Activated CD8-positive, alpha-beta memory T cell treated with anti-CD3 and anti-CD28 coated beads, Interleukin-2, amount 50 U/mL, for 24 hours (primary cell): ENCODE data around the gene AMELX.

Experiments
- DNase-seq: peaks from one replicate; pipeline ENCODE4 v3.0.0-alpha.2; 2020; ENCODE audit errors: extremely low read depth

AMELX gene

DNA sequence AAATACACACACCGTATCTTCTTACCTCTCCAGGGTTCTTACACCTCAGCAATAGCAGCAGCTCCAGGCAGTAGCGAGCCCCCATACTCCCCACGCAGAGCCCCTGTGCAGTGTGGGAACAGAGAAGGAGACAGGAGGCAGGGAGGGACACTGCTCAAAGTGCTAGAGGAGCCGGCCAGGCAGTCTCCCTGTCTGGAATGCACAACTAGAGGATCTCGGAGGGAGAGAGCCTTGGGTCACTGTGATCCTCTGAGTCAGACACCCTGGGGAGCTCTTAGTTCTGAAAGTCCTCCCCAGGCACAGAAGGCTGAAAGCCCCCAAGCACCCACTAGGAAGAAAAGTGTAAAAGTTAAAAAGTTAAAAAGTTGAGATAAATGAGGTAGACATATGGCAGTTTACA is 16.0 kb downstream of the AMELX start:
- DNase-seq = no peak

DNA sequence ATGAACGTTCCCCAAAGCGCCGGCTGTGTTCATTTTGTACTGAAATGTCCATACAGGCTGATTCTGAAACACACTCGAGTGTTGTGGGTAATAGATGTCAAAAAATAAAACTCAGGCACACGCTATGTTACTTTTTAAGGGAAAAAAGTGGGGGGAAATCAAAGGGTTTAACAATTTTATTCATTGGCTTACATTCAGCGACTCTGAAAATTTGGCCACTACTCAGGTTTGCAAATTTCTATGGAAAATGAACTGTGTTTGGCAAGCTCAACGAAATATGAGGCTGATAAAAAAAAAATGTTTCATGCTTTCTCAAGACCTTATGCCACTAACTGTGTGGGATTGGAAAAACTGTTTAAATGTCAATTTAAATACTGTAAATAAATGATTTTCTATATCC is 18.5 kb downstream of the AMELX start:
- DNase-seq = no peak

DNA sequence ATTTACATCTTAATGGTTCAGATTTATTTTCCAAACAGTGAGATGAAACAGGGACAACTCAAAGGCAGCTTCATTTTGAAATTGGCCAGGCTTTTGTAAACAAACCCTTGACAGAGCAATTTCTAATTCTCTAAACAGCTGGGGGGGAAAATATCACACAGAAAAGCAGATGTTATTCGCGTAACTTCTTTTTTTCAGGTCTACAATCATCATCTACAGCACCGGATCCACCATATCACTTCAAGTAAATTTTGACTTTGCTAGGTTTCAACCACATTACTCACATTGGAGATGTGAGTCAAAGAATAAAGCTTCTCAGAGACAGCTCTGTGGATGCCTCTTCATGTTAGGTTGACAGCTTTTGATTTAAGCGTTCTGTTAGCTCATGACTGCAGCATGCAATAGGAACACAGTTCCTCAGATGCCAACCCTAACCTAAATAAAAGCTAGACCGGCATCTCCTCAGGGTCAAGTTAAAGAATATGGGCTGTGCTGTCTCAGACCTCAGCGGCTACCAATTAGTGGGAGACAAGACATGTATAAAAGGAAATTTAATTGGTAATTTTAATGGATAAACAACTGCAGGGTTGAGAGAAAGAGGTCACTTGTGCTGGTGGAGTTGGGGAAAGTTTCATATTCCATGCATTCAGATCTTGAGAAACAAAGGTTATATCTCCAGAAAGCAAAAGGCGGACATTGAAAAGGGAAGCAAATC is 26.8 kb downstream of the AMELX start:
- no peak for DNase-seq

DNA sequence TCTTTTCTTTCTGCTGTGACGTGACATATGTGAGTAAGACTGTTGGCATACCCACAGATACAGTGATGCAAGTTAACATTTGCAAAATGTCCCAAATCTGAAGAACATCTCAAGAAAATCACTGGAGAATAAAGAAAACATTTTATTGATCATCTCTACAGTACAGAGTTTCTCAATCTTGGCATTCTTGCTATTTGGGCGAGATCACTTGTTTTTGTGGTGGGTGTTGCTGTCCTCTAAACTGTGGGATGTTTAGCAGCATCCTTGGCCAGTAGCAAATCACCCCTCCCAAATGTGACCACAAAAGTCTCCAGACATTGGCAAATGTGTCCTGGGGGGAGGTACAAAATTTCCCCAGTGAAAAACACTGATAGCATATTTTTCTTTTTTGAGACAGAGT is 28.8 kb downstream of the AMELX start:
- DNase-seq = no peak

DNA sequence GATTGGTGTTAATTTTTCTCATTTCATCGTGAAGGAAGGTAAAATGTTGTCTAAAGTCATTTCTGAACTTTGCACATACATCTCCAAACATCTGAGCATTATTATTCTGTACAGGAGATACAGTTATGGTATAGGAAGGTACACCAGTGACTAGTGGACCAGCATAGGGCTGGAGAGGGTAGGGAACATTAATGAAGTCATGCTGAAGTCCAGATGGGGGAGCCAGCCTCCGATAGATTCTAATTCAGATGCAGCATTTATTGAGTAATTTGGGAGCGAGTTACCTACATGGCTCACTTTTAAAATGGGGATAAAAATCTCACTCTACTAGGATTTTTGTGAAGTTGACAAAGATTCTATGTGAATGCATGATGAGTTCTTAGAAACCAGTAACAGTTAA is 34.9 kb downstream of the AMELX start:
- DNase-seq = no peak

DNA sequence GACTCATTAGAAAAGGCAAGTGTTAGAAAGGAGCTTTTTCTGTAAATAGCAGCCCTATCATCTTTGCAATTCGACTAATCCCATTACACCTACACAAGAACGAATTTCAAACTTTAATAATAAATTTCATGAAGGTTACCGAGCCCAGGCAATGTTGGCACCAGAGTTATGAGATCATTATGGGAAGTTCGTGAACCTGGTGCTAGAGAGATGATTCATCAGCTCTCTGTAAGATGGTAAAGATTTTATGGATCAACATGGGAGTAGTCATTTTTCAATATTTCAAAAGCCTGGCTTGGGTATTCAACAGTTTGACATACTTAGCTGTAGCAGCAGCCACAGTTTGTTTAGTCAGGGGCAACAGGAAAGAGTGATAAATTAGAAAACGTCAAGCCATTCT is 35.8 kb downstream of the AMELX start:
- DNase-seq = no peak

DNA sequence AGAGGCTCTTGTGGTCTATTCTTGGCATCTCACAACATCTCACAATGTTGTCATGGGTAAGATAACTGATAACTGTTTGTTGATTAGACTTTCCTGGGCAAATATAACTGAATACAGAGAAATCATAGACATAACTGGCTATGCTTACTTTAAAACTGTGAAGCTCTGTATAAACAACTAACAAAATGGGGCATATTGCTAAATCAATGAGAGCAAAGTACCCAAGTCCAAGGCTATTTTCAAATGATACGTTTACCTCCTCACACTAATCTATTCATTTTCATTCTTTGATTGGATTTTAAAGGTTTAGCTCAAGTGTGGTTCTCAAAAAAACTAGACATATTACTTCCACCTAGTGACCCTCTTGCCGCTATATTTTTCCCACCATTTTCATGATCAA is 38.6 kb downstream of the AMELX start:
- no peak for DNase-seq

DNA sequence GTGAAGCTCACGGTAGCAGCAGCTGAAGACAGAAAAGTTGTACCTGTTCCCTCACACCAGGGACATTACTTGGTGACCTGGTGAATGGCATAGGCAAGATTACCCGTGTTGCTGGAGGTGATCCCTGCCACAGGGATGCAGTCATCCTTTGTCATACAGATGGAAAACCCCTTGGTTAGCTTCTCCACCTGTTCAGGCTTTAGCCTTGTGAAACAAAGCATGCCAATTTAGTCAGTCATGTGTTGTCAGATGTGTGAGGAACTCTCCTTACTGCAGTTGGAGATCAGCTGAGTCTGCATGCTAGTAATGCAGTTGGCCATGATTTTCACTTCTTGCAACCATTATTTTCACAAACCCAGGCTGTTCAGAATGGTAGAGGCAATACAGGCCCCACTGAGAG is 41.0 kb downstream of the AMELX start:
- DNase-seq = no peak

DNA sequence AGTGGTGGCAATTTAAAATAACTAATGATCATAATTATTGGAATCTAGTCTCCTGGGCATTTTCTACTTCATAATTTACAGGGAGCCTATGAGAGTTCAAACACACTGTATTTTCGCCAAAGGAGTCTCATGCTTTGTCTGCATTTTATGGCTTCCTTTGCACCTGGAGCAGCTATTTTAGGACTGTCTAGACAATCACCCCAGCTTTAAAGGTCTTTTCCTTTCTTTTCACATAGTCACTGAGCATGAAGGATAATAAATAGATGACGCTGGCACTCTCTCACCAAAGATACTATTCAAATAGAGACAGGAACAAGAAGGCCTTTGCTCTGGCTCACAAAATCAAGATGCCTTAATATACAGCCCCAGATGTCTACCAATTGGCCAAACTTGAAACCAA is 43.0 kb downstream of the AMELX start:
- no peak for DNase-seq

DNA sequence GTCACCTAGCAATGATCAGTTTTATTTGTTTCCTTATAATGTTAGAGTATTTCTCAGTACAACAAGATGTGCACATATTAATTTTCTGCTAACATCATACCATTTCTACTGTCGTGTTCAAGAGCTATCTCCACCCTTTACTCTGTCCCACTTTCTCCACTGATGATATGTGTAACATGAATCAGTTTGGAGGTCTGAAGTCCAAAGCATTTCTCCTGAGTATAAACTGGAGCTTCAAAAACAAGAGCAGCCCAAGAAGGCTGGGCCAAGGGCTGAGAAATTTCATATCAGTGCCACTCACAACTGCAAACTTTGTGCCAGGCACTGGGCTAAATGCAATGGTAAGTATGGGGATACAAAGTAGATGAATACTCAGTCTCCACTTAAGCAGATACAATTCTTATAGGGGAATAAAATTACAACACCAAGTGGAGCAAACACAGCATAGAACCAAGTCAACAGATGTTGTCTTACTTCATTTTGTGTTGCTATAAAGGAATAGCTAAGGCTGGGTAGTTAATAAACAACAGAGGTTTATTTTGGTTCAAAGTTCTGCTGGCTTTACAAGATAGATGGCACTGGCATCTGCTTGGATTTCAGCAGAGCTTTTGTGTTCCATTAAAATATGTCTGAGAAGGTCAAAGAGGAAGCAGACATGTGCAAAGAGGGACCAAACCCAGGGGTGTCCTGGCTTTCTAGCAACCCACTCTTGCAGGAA is 44.2 kb downstream of the AMELX start:
- DNase-seq = no peak

DNA sequence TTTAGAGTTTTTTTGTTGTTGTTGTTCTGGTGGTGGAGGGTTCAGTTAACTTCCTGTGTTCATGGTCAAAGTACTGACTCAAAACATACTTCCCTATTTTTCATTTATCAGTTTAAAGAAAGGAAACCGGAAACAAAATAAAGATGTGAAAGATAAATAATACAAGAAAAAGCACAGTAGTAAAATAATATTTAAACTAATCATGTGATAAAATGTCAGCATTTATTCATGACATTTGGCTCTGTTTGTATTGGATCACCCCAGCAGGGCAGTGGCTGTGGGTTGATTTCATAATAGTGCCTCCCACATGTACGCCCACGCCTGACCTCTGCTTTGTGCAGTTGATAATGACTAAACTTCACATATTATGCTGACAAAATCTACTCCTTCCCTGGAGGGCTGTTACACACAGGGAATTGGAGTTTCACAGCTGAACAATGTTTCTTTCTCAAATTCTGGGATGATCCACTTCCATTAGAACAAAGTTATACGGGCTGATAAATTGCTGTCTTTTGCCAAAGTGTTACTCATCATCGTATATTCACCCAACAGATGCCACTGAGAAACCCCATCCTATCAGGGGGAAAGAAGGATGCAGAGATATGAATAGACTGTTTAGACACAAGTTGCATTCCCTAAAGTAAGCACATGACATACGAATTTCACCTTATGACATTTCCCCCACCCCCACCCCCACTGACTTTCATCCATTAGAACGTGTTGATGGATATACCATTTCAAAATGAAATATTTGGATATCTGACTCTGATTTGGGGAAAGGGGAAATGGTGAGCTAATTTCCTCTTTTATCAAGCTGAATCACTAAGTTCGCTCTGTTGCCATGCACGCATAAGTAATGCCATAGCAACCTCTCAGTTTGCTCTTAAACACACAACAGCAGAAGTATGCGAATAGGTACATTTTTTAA is 48.3 kb downstream of the AMELX start:
- DNase-seq = no peak

DNA sequence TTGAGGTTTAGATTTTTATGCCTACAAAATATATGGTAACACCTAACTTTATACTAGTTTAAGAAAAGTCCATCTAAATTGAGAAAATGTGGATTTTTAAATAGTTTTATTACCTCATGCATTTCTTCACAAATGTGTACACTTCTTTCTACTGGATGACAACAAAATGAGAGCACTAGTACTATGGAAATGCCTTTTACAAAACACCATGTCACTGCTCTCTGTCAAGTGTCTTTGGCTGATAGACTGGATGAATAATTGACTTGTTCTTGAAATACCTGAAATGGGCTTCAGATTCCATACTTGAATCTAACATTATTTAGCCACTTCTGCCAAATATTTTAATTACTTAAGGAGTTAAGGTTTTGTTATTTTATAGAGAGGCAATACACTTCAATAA is 49.5 kb downstream of the AMELX start:
- DNase-seq = no peak

DNA sequence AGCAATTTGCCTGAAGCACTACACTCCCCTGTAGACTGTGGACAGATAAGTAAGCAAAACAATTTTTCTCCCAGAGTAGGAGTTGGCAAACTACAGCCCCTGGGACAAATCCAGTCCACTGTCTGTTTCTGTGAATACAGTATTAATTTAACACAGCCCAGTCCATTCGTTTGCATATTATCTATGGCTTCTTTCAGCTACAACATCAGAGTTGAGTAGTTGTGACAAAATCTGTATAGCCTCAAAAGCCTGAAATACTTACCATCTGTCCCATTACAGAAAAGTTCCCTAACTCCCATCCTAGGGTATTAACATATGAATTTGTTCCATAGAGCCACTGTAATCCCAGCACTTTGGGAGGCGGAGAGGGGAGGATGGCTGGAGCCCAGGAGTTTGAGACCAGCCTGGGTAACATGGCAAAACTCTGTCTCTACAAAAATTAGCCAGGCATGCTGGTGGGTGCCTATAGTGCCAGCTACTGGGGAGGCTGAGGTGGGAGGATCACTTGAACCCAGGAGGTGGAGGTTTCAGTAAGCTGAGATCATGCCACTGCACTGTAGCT is 53.0 kb downstream of the AMELX start:
- DNase-seq = no peak

DNA sequence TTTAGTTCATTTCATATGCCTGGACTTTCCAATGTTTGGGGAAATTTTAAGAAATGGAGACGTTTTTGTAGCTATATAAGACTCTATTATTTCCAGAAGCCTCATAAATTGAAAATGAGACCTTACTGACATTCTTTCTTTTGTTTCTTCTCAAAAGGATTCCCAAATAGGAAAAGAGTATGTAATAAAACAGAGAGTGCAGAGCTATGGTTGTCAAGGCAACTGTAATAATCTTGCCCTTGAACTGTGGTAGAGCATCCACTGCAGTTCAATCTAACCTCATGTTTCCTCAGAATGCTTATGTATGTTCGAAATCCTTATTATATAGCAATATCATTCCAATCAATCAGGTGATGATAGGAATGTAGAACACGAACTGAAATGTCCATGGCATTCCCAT is 54.1 kb downstream of the AMELX start:
- no peak for DNase-seq

DNA sequence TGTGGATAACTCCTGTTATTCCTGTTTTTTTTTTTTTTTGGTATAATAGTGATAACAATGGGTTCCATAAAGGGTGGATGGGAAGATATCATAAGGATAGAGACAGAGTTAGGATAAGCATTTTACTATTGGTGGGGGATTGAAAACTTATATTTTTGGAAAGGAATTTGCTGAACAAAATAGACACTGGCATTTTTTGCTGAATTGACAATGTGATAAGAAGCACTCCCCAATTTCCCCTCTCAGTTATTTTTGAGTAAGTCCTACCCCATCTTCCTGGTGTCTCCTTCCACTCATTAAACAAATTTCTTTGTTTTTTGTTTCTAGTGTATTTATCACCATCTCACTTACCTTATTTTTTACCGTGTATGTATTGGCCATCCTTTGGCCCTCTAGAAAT is 55.8 kb downstream of the AMELX start:
- DNase-seq = no peak

DNA sequence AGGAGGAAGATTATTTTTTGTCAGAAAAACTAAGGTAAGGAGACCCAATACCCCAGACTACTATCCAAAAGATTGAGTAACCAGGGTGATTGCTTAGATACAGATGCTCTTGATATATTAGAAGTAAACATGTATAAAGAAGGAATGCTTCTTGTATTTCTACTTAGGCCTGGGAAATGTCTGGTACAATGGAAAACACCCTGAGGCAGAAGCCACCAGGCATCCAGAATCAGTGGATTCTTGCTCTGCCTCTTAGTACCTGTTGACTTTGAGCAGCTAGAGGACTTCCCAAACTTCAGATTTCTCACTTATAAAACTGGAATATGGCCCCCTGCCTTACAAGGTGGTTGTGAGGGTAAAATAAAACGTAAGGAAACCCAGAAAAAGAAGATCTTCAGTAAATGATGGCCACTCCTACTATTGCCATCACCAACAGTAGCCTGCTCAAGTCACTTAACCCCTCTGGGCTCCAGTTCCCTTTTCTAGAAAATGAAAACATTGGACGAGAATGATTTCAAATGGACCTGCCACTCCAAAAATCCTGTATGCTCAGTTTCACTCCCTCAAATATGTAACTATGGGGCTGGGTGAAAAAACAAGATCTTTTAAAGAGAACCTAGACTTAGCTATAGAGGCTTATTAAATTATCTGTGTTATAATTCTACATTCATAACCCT is 56.6 kb downstream of the AMELX start:
- no peak for DNase-seq
